ENCODE measurements around the gene DIAPH1. TPM values are rescaled to one million over a fixed set of nuclear protein-coding genes. Genes with fewer than 3 reads are reported as not detected.

The DIAPH1 gene
- total RNA-seq, 1 experiment from 2014 or later, result 142 TPM

DNA sequence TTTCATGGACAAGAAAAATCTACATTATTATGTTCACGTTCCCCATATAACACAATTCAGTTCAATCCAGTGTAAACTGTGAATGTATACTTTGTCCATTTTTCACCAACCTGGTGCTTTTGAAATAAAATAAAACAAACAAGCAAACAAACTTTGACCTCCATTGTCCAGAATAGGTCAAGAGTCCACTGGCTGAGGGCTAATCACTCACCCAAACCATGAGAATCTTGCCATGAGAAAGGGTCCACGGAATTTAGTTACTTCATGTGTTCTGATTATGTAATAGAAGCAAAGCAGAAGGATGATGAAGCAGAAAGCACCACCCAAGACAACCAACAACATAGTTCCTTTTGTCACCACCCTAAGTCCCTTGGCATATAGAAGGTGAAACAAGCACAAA is 28.7 kb downstream of the DIAPH1 start (continued):
- TF ChIP-seq EZH2 (IDR thresholded peaks at IDR 0.05) (no peak), JUND (IDR thresholded peaks at IDR 0.05) (no peak), ELF1 (IDR thresholded peaks at IDR 0.05; ENCODE audit: borderline replicate concordance, low read depth) (no peak), CBX3 (IDR thresholded peaks at IDR 0.05; ENCODE audit: low read depth) (no peak), FOSL1 (IDR thresholded peaks at IDR 0.05; ENCODE audit: low read depth) (no peak), SRF (IDR thresholded peaks at IDR 0.05; ENCODE audit: low read depth) (no peak)
- TF ChIP-seq, protein P1, sequence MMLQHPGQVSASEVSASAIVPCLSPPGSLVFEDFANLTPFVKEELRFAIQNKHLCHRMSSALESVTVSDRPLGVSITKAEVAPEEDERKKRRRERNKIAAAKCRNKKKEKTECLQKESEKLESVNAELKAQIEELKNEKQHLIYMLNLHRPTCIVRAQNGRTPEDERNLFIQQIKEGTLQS (IDR thresholded peaks at IDR 0.05), result no peak
- TF ChIP-seq, protein P2, sequence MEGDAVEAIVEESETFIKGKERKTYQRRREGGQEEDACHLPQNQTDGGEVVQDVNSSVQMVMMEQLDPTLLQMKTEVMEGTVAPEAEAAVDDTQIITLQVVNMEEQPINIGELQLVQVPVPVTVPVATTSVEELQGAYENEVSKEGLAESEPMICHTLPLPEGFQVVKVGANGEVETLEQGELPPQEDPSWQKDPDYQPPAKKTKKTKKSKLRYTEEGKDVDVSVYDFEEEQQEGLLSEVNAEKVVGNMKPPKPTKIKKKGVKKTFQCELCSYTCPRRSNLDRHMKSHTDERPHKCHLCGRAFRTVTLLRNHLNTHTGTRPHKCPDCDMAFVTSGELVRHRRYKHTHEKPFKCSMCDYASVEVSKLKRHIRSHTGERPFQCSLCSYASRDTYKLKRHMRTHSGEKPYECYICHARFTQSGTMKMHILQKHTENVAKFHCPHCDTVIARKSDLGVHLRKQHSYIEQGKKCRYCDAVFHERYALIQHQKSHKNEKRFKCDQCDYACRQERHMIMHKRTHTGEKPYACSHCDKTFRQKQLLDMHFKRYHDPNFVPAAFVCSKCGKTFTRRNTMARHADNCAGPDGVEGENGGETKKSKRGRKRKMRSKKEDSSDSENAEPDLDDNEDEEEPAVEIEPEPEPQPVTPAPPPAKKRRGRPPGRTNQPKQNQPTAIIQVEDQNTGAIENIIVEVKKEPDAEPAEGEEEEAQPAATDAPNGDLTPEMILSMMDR (IDR thresholded peaks at IDR 0.05 in 2 of 3, conservative IDR thresholded peaks at IDR 0.05 in 1 of 3; ENCODE audit: borderline replicate concordance in 1 of 3, insufficient read depth in 1 of 3, low read depth in 2 of 3, low read length in 2 of 3), result no peak

DNA sequence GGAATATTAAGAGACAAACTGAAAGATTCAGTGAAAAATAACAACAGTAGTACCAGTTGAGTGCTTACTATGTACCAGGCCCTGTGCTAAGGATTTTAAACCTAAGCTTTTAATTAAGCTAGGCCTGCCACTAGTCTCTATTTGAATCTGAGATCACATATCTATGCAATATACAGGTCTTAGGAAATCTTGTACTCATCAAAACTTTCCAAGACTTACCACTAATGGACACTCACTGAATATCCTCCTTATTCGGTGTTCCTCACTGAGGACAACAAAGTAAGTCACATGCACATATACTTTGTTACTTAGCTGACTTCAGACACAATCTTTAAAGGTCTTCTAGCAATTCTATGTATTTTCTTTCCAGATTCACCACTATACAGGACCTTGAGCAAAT is 32.6 kb downstream of the DIAPH1 start:
- ChIA-PET RAD21 (ENCODE audit: low non-redundant PET in 1 of 2, low total read pairs in 2 of 2, uncharacterized antibody in 2 of 2, unreplicated experiment in 2 of 2) (no interaction called here), POLR2A (no interaction called here), CTCF (no interaction called here)
- Histone ChIP-seq H3K27me3 (ENCODE audit: insufficient read depth, low read length) (no peaks in the 10 kb centered on the region), H3K9me2 (ENCODE audit: insufficient read depth) (no peaks in the 10 kb centered on the region), H3K4me2 (ENCODE audit: low read length) (no peak overlapping the region), H3K79me2 (ENCODE audit: insufficient read depth, low read length) (peaks cover 55% of the 10 kb centered on the region), H4K20me1 (ENCODE audit: insufficient read depth) (no peaks in the 10 kb centered on the region), H3K4me3 (replicated peaks in 1 of 2; ENCODE audit: low read depth in 1 of 2, low read length in 2 of 2) (no peak overlapping the region), H3K4me1 (ENCODE audit: control insufficient read depth in 1 of 2, insufficient read depth in 2 of 2, low read length in 2 of 2) (no peaks in the 10 kb centered on the region), H3K36me3 (ENCODE audit: control insufficient read depth in 1 of 2, insufficient read depth in 2 of 2, low read length in 2 of 2) (peaks cover 27 to 40% of the 10 kb centered on the region in 2 experiments), H3K9ac (ENCODE audit: low read length) (no peak overlapping the region), H2AFZ (ENCODE audit: low read depth, low read length, poor library complexity, severe bottlenecking) (no peak overlapping the region), H3K27ac (ENCODE audit: low read depth, low read length) (no peak overlapping the region), H3K9me3 (ENCODE audit: control insufficient read depth in 1 of 2, insufficient read depth in 1 of 2, low read depth in 1 of 2, low read length in 2 of 2) (no peaks in the 10 kb centered on the region)
- DNase-seq (ENCODE audit: low read depth, low spot score) (no peak), ATAC-seq (no peak)
- TF ChIP-seq TCF7L2 (IDR thresholded peaks at IDR 0.05; ENCODE audit: borderline replicate concordance, extremely low read depth, insufficient read depth, insufficient read length) (no peak), POLR2A (IDR thresholded peaks at IDR 0.05; ENCODE audit: borderline replicate concordance, extremely low read depth, insufficient read depth, insufficient read length) (no peak), SIN3A (IDR thresholded peaks at IDR 0.05; ENCODE audit: low read depth) (no peak), YY1 (IDR thresholded peaks at IDR 0.05; ENCODE audit: extremely low read depth, insufficient replicate concordance, low read depth, low read length) (no peak), SRF (IDR thresholded peaks at IDR 0.05; ENCODE audit: low read depth) (no peak), ZNF274 (IDR thresholded peaks at IDR 0.05; ENCODE audit: low read depth, low read length) (no peak), CEBPB (IDR thresholded peaks at IDR 0.05; ENCODE audit: low read depth) (no peak), EGR1 (IDR thresholded peaks at IDR 0.05; ENCODE audit: low read depth) (no peak), RAD21 (IDR thresholded peaks at IDR 0.05; ENCODE audit: low read depth) (no peak), ELF1 (IDR thresholded peaks at IDR 0.05; ENCODE audit: borderline replicate concordance, low read depth) (no peak), EZH2phosphoT487 (IDR thresholded peaks at IDR 0.05; ENCODE audit: borderline replicate concordance) (no peak)
- TF ChIP-seq, protein P3, sequence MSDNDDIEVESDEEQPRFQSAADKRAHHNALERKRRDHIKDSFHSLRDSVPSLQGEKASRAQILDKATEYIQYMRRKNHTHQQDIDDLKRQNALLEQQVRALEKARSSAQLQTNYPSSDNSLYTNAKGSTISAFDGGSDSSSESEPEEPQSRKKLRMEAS (IDR thresholded peaks at IDR 0.05), result no peak
- intact Hi-C loops (cut with micrococcal nuclease), result no loop called here
- BruUV-seq (replicated peaks), result no TSS peak

All from HCT116 (cell line).